GM19468 (cell line): ENCODE data around the gene NGFR.
"Not testable (repeated sequence)": the region's sequence is repeated elsewhere in the genome, so short reads cannot be mapped to it uniquely, and the experiment has no call there.

Experiments
- ATAC-seq: cut with Tn5 transposase; IDR thresholded peaks from one replicate; pipeline ENCODE4 v1.9.1; 2021; ENCODE audit warnings: mild to moderate bottlenecking, moderate library complexity, moderate number of reproducible peaks; ENCODE audit not compliant: unreplicated experiment; ENCODE audit errors: extremely low read depth

The NGFR gene

GRCh38 chr17:49530118-49530517, 35.0 kb downstream of the NGFR start:
- ATAC-seq: no peak

GRCh38 chr17:49543860-49544259, 48.8 kb downstream of the NGFR start:
- ATAC-seq: no peak

GRCh38 chr17:49545007-49545660, 50.0 kb downstream of the NGFR start:
- no peak for ATAC-seq

- no peak for ATAC-seq
These were observed 50.9 kb downstream of the NGFR start for GRCh38 chr17:49545806-49546545.

- ATAC-seq: no peak
These were observed 51.7 kb downstream of the NGFR start for GRCh38 chr17:49546546-49547535.

- ATAC-seq: no peak
These were observed 52.5 kb downstream of the NGFR start for GRCh38 chr17:49547566-49547965.

- ATAC-seq: no peak
These were observed 53.0 kb downstream of the NGFR start for GRCh38 chr17:49548051-49548505.

- ATAC-seq: no peak
These were observed 53.6 kb downstream of the NGFR start for GRCh38 chr17:49548506-49549310.

GRCh38 chr17:49549311-49549605, 54.2 kb downstream of the NGFR start:
- no peak for ATAC-seq

- ATAC-seq: no peak
These were observed 54.9 kb downstream of the NGFR start for GRCh38 chr17:49549691-49550678.

GRCh38 chr17:49550764-49551163, 55.7 kb downstream of the NGFR start:
- ATAC-seq: not testable (repeated sequence)

- ATAC-seq: no peak
These were observed 56.4 kb downstream of the NGFR start for GRCh38 chr17:49551221-49552069.

GRCh38 chr17:49552070-49552751, 57.1 kb downstream of the NGFR start:
- no peak for ATAC-seq

- ATAC-seq: no peak
These were observed 58.7 kb downstream of the NGFR start for GRCh38 chr17:49553676-49554335.

GRCh38 chr17:49554694-49555494, 59.8 kb downstream of the NGFR start:
- no peak for ATAC-seq
